ENCODE data around the gene ARL14EPL.
A peak's percentile ranks its signal among the peaks of the same experiment; 100 is the strongest.

ARL14EPL gene

GRCh38 chr5:116032094-116032517 lies at the start of gene ARL14EPL:
TSS of gene ARL14EPL (plus strand) at chr5:116032472. CDS start at chr5:116051466, 18,994 bp downstream.
- peak; percentile 7 for DNase-seq

- DNase-seq = no peak
These were observed 48.8 kb upstream of the ARL14EPL start for GRCh38 chr5:115983519-115983918.

GRCh38 chr5:115985802-115986757 lies 46.2 kb upstream of the ARL14EPL start:
- DNase-seq = no peak

GRCh38 chr5:115988002-115988401 lies 44.3 kb upstream of the ARL14EPL start:
- DNase-seq = no peak

GRCh38 chr5:115992848-115993350 lies 39.4 kb upstream of the ARL14EPL start:
- DNase-seq = no peak

- DNase-seq = no peak
These were observed 36.9 kb upstream of the ARL14EPL start for GRCh38 chr5:115995351-115995750.

- DNase-seq = no peak
These were observed 30.0 kb upstream of the ARL14EPL start for GRCh38 chr5:116002116-116002906.

- DNase-seq = no peak
These were observed 28.0 kb upstream of the ARL14EPL start for GRCh38 chr5:116004248-116004647.

- no peak for DNase-seq
These were observed 22.5 kb upstream of the ARL14EPL start for GRCh38 chr5:116009806-116010205.

- no peak for DNase-seq
These were observed 21.2 kb upstream of the ARL14EPL start for GRCh38 chr5:116011046-116011445.

GRCh38 chr5:116013207-116013785 lies 19.0 kb upstream of the ARL14EPL start:
- no peak for DNase-seq

- DNase-seq = no peak
These were observed 18.3 kb upstream of the ARL14EPL start for GRCh38 chr5:116013936-116014335.

GRCh38 chr5:116023619-116024018 lies 8.7 kb upstream of the ARL14EPL start:
- DNase-seq = no peak

GRCh38 chr5:116025866-116026265 lies 6.4 kb upstream of the ARL14EPL start:
- DNase-seq = no peak

GRCh38 chr5:116032991-116033390 lies 719 bp downstream of the ARL14EPL start:
- no peak for DNase-seq

GRCh38 chr5:116035123-116035522 lies 2.9 kb downstream of the ARL14EPL start:
- no peak for DNase-seq

- no peak for DNase-seq
These were observed 5.1 kb downstream of the ARL14EPL start for GRCh38 chr5:116037236-116037822.

GRCh38 chr5:116038817-116039216 lies 6.5 kb downstream of the ARL14EPL start:
- DNase-seq = peak; percentile 7

- no peak for DNase-seq
These were observed 10.1 kb downstream of the ARL14EPL start for GRCh38 chr5:116042375-116042774.

- DNase-seq = no peak
These were observed 11.8 kb downstream of the ARL14EPL start for GRCh38 chr5:116044073-116044472.

GRCh38 chr5:116045821-116046220 lies 13.5 kb downstream of the ARL14EPL start:
- DNase-seq = no peak

GRCh38 chr5:116046261-116046660 lies 14.0 kb downstream of the ARL14EPL start:
- DNase-seq = no peak

GRCh38 chr5:116046823-116047222 lies 14.6 kb downstream of the ARL14EPL start:
- no peak for DNase-seq
